ENCODE data around the gene SLC44A5.

SLC44A5 gene

GRCh38 chr1:75533085-75533484, 77.8 kb downstream of the SLC44A5 start:
- Histone ChIP-seq H3K9ac (ENCODE audit: low read length) (no peak overlapping the region), H2AFZ (ENCODE audit: low read length) (no peak overlapping the region), H3K27me3 (ENCODE audit: insufficient read depth, low read length) (no peaks in the 10 kb centered on the region), H3K36me3 (ENCODE audit: insufficient read depth, low read length) (no peaks in the 10 kb centered on the region), H3F3A (ENCODE audit: insufficient read depth, low read length) (no peaks in the 10 kb centered on the region), H3K9me3 (ENCODE audit: low read length) (no peaks in the 10 kb centered on the region), H3K4me1 (ENCODE audit: insufficient read depth, low read length, severe bottlenecking) (no peaks in the 10 kb centered on the region), H3K4me3 (ENCODE audit: low read depth, low read length, poor library complexity, severe bottlenecking) (no peak overlapping the region), H3K79me2 (ENCODE audit: insufficient read depth, low read length) (no peaks in the 10 kb centered on the region), H3K27ac (ENCODE audit: low read depth, low read length, poor library complexity, severe bottlenecking) (no peak overlapping the region), H4K20me1 (ENCODE audit: insufficient read depth, low read length) (no peaks in the 10 kb centered on the region), H3K4me2 (ENCODE audit: low read length) (no peak overlapping the region), H3K9me2 (ENCODE audit: low read depth, low read length) (no peaks in the 10 kb centered on the region)
- TF ChIP-seq EZH2 (IDR thresholded peaks at IDR 0.05; ENCODE audit: borderline replicate concordance, low read length) = no peak
- no peak for TF ChIP-seq CTCF (IDR thresholded peaks at IDR 0.05; ENCODE audit: low read length)

GRCh38 chr1:75531570-75531969, 79.3 kb downstream of the SLC44A5 start:
- H3F3A ChIP-seq (ENCODE audit: insufficient read depth, low read length) = no peaks in the 10 kb centered on the region
- no peak overlapping the region for H2AFZ ChIP-seq (ENCODE audit: low read length)
- no peaks in the 10 kb centered on the region for H4K20me1 ChIP-seq (ENCODE audit: insufficient read depth, low read length)
- H3K27me3 ChIP-seq (ENCODE audit: insufficient read depth, low read length) = no peaks in the 10 kb centered on the region
- H3K9me2 ChIP-seq (ENCODE audit: low read depth, low read length) = no peaks in the 10 kb centered on the region
- H3K79me2 ChIP-seq (ENCODE audit: insufficient read depth, low read length) = no peaks in the 10 kb centered on the region
- no peak for TF ChIP-seq CTCF (IDR thresholded peaks at IDR 0.05; ENCODE audit: low read length)
- TF ChIP-seq EZH2 (IDR thresholded peaks at IDR 0.05; ENCODE audit: borderline replicate concordance, low read length) = no peak
- no peak overlapping the region for H3K9ac ChIP-seq (ENCODE audit: low read length)
- no peak overlapping the region for H3K4me3 ChIP-seq (ENCODE audit: low read depth, low read length, poor library complexity, severe bottlenecking)
- no peak overlapping the region for H3K27ac ChIP-seq (ENCODE audit: low read depth, low read length, poor library complexity, severe bottlenecking)
- no peaks in the 10 kb centered on the region for H3K9me3 ChIP-seq (ENCODE audit: low read length)
- no peaks in the 10 kb centered on the region for H3K36me3 ChIP-seq (ENCODE audit: insufficient read depth, low read length)
- H3K4me2 ChIP-seq (ENCODE audit: low read length) = no peak overlapping the region
- no peaks in the 10 kb centered on the region for H3K4me1 ChIP-seq (ENCODE audit: insufficient read depth, low read length, severe bottlenecking)

- TF ChIP-seq CTCF (IDR thresholded peaks at IDR 0.05; ENCODE audit: low read length) (no peak), EZH2 (IDR thresholded peaks at IDR 0.05; ENCODE audit: borderline replicate concordance, low read length) (no peak)
- H4K20me1 ChIP-seq (ENCODE audit: insufficient read depth, low read length) = no peaks in the 10 kb centered on the region
- H3K4me1 ChIP-seq (ENCODE audit: insufficient read depth, low read length, severe bottlenecking) = no peaks in the 10 kb centered on the region
- H3F3A ChIP-seq (ENCODE audit: insufficient read depth, low read length) = no peaks in the 10 kb centered on the region
- no peaks in the 10 kb centered on the region for H3K9me3 ChIP-seq (ENCODE audit: low read length)
- H3K9ac ChIP-seq (ENCODE audit: low read length) = no peak overlapping the region
- no peak overlapping the region for H2AFZ ChIP-seq (ENCODE audit: low read length)
- H3K36me3 ChIP-seq (ENCODE audit: insufficient read depth, low read length) = no peaks in the 10 kb centered on the region
- no peaks in the 10 kb centered on the region for H3K79me2 ChIP-seq (ENCODE audit: insufficient read depth, low read length)
- no peak overlapping the region for H3K27ac ChIP-seq (ENCODE audit: low read depth, low read length, poor library complexity, severe bottlenecking)
- H3K4me2 ChIP-seq (ENCODE audit: low read length) = no peak overlapping the region
- no peak overlapping the region for H3K4me3 ChIP-seq (ENCODE audit: low read depth, low read length, poor library complexity, severe bottlenecking)
- no peaks in the 10 kb centered on the region for H3K27me3 ChIP-seq (ENCODE audit: insufficient read depth, low read length)
- no peaks in the 10 kb centered on the region for H3K9me2 ChIP-seq (ENCODE audit: low read depth, low read length)
Observed at GRCh38 chr1:75529488-75529887, 81.4 kb downstream of the SLC44A5 start.

Data from OCI-LY1 (cell line).